ENCODE data around the gene FSCN2.

Gene FSCN2

GRCh38 chr17:81517339-81518112 is 10.7 kb upstream of the FSCN2 start:
- TF ChIP-seq CTCF (IDR thresholded peaks at IDR 0.05), result no peak
- no peak overlapping the region for H3K9ac ChIP-seq
- peaks cover 7% of the 10 kb centered on the region for H3K4me1 ChIP-seq
- H3K36me3 ChIP-seq (ENCODE audit: control insufficient read depth, insufficient read depth, low read length), result no peaks in the 10 kb centered on the region
- no peak overlapping the region for H3K4me2 ChIP-seq (ENCODE audit: low read length)
- no peak overlapping the region for H2AFZ ChIP-seq
- H3K27me3 ChIP-seq (ENCODE audit: control insufficient read depth, insufficient read depth, low read length), result no peaks in the 10 kb centered on the region
- H3K27ac ChIP-seq, result no peak overlapping the region
- no peaks in the 10 kb centered on the region for H3K9me3 ChIP-seq (ENCODE audit: control insufficient read depth, low read length)
- H3K4me3 ChIP-seq (ENCODE audit: low read depth, low read length), result no peak overlapping the region
- H3K79me2 ChIP-seq, result peaks cover 3% of the 10 kb centered on the region

GRCh38 chr17:81518113-81518784 is 9.9 kb upstream of the FSCN2 start:
- Histone ChIP-seq H3K4me3 (ENCODE audit: low read depth, low read length) (peak overlapping the region; percentile 62), H3K27me3 (ENCODE audit: control insufficient read depth, insufficient read depth, low read length) (no peaks in the 10 kb centered on the region), H3K4me2 (ENCODE audit: low read length) (peak overlapping the region; percentile 87), H3K36me3 (ENCODE audit: control insufficient read depth, insufficient read depth, low read length) (no peaks in the 10 kb centered on the region), H3K4me1 (peaks cover 7% of the 10 kb centered on the region), H2AFZ (peak overlapping the region; percentile 89), H3K9ac (no peak overlapping the region), H3K27ac (peak overlapping the region; percentile 50), H3K9me3 (ENCODE audit: control insufficient read depth, low read length) (no peaks in the 10 kb centered on the region), H3K79me2 (peaks cover 3% of the 10 kb centered on the region)
- no peak for TF ChIP-seq CTCF (IDR thresholded peaks at IDR 0.05)

- H3K36me3 ChIP-seq (ENCODE audit: control insufficient read depth, insufficient read depth, low read length), result no peaks in the 10 kb centered on the region
- TF ChIP-seq CTCF (IDR thresholded peaks at IDR 0.05), result no peak
- H3K9me3 ChIP-seq (ENCODE audit: control insufficient read depth, low read length), result no peaks in the 10 kb centered on the region
- H3K27ac ChIP-seq, result peak overlapping the region; percentile 50
- H3K4me3 ChIP-seq (ENCODE audit: low read depth, low read length), result peak overlapping the region; percentile 62
- peaks cover 7% of the 10 kb centered on the region for H3K4me1 ChIP-seq
- H3K4me2 ChIP-seq (ENCODE audit: low read length), result peak overlapping the region; percentile 87
- H2AFZ ChIP-seq, result peak overlapping the region; percentile 89
- H3K9ac ChIP-seq, result peak overlapping the region; percentile 55
- H3K79me2 ChIP-seq, result peaks cover 3% of the 10 kb centered on the region
- no peaks in the 10 kb centered on the region for H3K27me3 ChIP-seq (ENCODE audit: control insufficient read depth, insufficient read depth, low read length)
Measured at GRCh38 chr17:81518785-81519283, 9.3 kb upstream of the FSCN2 start.

GRCh38 chr17:81519284-81520020 is 8.7 kb upstream of the FSCN2 start:
- H3K27me3 ChIP-seq (ENCODE audit: control insufficient read depth, insufficient read depth, low read length), result no peaks in the 10 kb centered on the region
- TF ChIP-seq CTCF (IDR thresholded peaks at IDR 0.05), result peak; percentile 91
- H3K79me2 ChIP-seq, result peaks cover 3% of the 10 kb centered on the region
- peak overlapping the region; percentile 62 for H3K4me3 ChIP-seq (ENCODE audit: low read depth, low read length)
- no peaks in the 10 kb centered on the region for H3K9me3 ChIP-seq (ENCODE audit: control insufficient read depth, low read length)
- H3K4me1 ChIP-seq, result peaks cover 7% of the 10 kb centered on the region
- peak overlapping the region; percentile 87 for H3K4me2 ChIP-seq (ENCODE audit: low read length)
- peak overlapping the region; percentile 89 for H2AFZ ChIP-seq
- H3K36me3 ChIP-seq (ENCODE audit: control insufficient read depth, insufficient read depth, low read length), result no peaks in the 10 kb centered on the region
- peak overlapping the region; percentile 50 for H3K27ac ChIP-seq
- peak overlapping the region; percentile 55 for H3K9ac ChIP-seq

All from parathyroid adenoma (tissue), 2 donors.